Measurements from ENCODE around the gene FAM120C.

The FAM120C gene

DNA sequence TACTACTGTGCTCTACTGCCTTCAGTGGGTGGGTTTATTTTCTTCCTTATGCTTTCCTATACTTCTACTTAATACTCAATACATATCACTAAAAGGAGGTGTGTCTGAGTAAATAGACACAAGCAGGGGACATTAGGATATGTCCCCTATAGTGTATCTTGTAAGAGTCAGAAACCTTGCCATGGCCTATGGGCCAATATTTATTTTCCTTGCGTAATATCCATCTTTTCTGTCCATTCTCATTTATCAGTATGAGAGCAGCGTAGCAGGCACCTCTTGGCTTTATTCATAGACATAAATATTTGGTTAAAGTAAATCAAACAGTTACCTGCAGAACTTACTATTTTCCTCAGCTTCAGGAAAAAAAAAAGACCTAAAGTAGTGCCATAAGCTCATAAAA lies 92.2 kb downstream of the FAM120C start:
- no peak for DNase-seq (ENCODE audit: extremely low read depth, low read depth)
- TF ChIP-seq, protein P1, sequence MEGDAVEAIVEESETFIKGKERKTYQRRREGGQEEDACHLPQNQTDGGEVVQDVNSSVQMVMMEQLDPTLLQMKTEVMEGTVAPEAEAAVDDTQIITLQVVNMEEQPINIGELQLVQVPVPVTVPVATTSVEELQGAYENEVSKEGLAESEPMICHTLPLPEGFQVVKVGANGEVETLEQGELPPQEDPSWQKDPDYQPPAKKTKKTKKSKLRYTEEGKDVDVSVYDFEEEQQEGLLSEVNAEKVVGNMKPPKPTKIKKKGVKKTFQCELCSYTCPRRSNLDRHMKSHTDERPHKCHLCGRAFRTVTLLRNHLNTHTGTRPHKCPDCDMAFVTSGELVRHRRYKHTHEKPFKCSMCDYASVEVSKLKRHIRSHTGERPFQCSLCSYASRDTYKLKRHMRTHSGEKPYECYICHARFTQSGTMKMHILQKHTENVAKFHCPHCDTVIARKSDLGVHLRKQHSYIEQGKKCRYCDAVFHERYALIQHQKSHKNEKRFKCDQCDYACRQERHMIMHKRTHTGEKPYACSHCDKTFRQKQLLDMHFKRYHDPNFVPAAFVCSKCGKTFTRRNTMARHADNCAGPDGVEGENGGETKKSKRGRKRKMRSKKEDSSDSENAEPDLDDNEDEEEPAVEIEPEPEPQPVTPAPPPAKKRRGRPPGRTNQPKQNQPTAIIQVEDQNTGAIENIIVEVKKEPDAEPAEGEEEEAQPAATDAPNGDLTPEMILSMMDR (IDR thresholded peaks at IDR 0.05; ENCODE audit: low read depth, low read length, missing control alignments) = no peak
- H3K4me3 ChIP-seq (replicated peaks; ENCODE audit: low read depth, low read length) = no peak overlapping the region

- H3K4me3 ChIP-seq (replicated peaks; ENCODE audit: low read depth, low read length) = no peak overlapping the region
- TF ChIP-seq, protein P1 (IDR thresholded peaks at IDR 0.05; ENCODE audit: low read depth, low read length, missing control alignments) = no peak
- no peak for DNase-seq (ENCODE audit: extremely low read depth, low read depth)
Measured at GRCh38 chrX:54089191-54089590, 93.9 kb downstream of the FAM120C start.

DNA sequence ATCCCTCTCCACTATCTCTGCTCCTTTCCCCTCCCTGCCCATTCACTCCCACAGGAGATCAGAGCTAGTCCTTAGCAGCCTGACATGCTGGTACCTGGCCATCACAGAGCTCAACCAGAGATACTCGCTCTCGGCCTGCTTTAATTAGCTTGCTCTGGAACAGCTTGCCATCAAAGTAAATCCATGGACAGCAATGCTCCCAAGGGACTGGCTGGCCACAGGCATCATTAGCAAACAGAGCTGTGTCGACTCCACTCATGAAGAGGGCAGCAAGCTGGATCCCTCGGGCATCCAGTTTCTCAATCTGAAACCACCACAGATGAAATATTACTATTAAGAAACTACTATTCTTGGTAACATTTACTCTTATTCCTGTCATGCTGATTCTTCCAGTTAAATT lies 95.4 kb downstream of the FAM120C start:
- TF ChIP-seq, protein P1 (IDR thresholded peaks at IDR 0.05; ENCODE audit: low read depth, low read length, missing control alignments) = no peak
- no peak for DNase-seq (ENCODE audit: extremely low read depth, low read depth)
- no peak overlapping the region for H3K4me3 ChIP-seq (replicated peaks; ENCODE audit: low read depth, low read length)

GRCh38 chrX:54085666-54086065 lies 97.4 kb downstream of the FAM120C start:
- TF ChIP-seq, protein P1 (IDR thresholded peaks at IDR 0.05; ENCODE audit: low read depth, low read length, missing control alignments) = no peak
- DNase-seq (ENCODE audit: extremely low read depth, low read depth) = no peak
- H3K4me3 ChIP-seq (replicated peaks; ENCODE audit: low read depth, low read length) = no peak overlapping the region

DNA sequence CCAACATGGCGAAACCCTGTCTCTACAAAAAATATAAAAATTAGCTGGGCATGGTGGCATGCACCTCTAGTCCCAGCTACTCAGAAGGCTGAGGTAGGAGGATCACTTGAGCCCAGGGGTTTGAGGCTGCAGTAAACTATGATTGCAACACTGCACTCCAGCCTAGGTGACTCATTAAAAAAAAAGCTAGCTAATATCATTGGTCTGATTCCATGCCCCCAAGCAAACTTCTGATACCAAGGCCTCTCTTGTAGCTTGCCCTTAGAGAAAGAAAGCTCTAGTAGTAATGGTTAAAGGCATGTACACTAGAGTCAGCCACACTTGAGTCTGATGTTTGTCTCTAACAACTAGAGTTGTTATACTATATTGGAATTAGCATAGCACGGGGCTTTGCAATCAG lies 106.2 kb downstream of the FAM120C start:
- TF ChIP-seq, protein P1 (IDR thresholded peaks at IDR 0.05; ENCODE audit: low read depth, low read length, missing control alignments) = no peak
- H3K4me3 ChIP-seq (replicated peaks; ENCODE audit: low read depth, low read length) = no peak overlapping the region
- no peak for DNase-seq (ENCODE audit: extremely low read depth, low read depth)

GRCh38 chrX:54074826-54075225 lies 108.2 kb downstream of the FAM120C start:
- TF ChIP-seq, protein P1 (IDR thresholded peaks at IDR 0.05; ENCODE audit: low read depth, low read length, missing control alignments) = no peak
- no peak overlapping the region for H3K4me3 ChIP-seq (replicated peaks; ENCODE audit: low read depth, low read length)
- no peak for DNase-seq (ENCODE audit: extremely low read depth, low read depth)

- TF ChIP-seq, protein P1 (IDR thresholded peaks at IDR 0.05; ENCODE audit: low read depth, low read length, missing control alignments) = no peak
- DNase-seq (ENCODE audit: extremely low read depth, low read depth) = no peak
- no peak overlapping the region for H3K4me3 ChIP-seq (replicated peaks; ENCODE audit: low read depth, low read length)
Measured at GRCh38 chrX:54067766-54068165, 115.3 kb downstream of the FAM120C start.
